Stomach (tissue), 9 donors: Measurements from ENCODE around the gene COA3. TPM values are rescaled to one million over a fixed set of nuclear protein-coding genes. Genes with fewer than 3 reads are reported as not detected.
A peak's percentile ranks its signal among the peaks of the same experiment; 100 is the strongest.

Experiments used
- DNase-seq, 2 donors: peaks; one replicate each; pipeline versions ENCODE4 v3.0.0 to v3.0.0-alpha.2; 2013 to 2019
- H3K27ac ChIP-seq, 5 donors: fragments of 200-600 bp in 4 of 5; sonication (generic) in 4 of 5; one replicate each; pipeline ENCODE4 v1.5.1; 2013 to 2019; ENCODE audit warnings: mild to moderate bottlenecking in 1 of 5, moderate library complexity in 1 of 5
- H3K27me3 ChIP-seq, 3 donors: fragments of 200-600 bp; sonication (generic); one replicate each; pipeline ENCODE4 v1.5.1; 2017 to 2019; ENCODE audit warnings: mixed run types in 1 of 3
- H3K36me3 ChIP-seq, 4 donors: fragments of 200-600 bp; sonication (generic); 1 replicate in 3 of 4; 2 replicates in 1 of 4; pipeline ENCODE4 v1.5.1; 2016 to 2019
- H3K4me1 ChIP-seq, 4 donors: fragments of 200-600 bp; sonication (generic); one replicate each; pipeline ENCODE4 v1.5.1; 2016 to 2019
- H3K4me3 ChIP-seq, 4 donors: fragments of 200-600 bp; sonication (generic) in 3 of 4; one replicate each; pipeline ENCODE4 v1.5.1; 2016 to 2019; ENCODE audit warnings: mild to moderate bottlenecking in 1 of 4
- H3K9me3 ChIP-seq, 4 donors: fragments of 200-600 bp; sonication (generic); one replicate each; pipeline ENCODE4 v1.5.1; 2016 to 2019
- EP300 ChIP-seq: sonication (generic); formaldehyde crosslinking; IDR thresholded peaks from one replicate; pipeline ENCODE4 v1.6.1; 2017; ENCODE audit warnings: antibody characterized with exemption
- POLR2A ChIP-seq, 4 donors: fragments of 450-650 bp; IDR thresholded peaks; one replicate each; pipeline ENCODE4 v1.6.1; 2016; ENCODE audit warnings: antibody characterized with exemption in 4 of 4, control low read depth in 2 of 4, mild to moderate bottlenecking in 1 of 4, moderate library complexity in 1 of 4
- POLR2AphosphoS5 ChIP-seq, 3 donors: sonication (generic); formaldehyde crosslinking; IDR thresholded peaks; one replicate each; pipeline ENCODE4 v1.6.1; 2016; ENCODE audit warnings: antibody characterized with exemption in 3 of 3
- WGBS, 5 donors: extraction: QIAGEN DNeasy Blood & Tissue Kit in 3 of 5; methylation state at CpG; one replicate each; pipeline versions ENCODE4 v1.1.5 to v1.1.7; 2013 to 2018; 5-methylcytosine and 5-hydroxymethylcytosine counted together
- intact Hi-C: fragments of 100-400 bp; cut with DNase I; formaldehyde crosslinking; loops from one replicate; pipeline ENCODE4 v1.15.1; 2023; ENCODE audit warnings: low total_unique reads
- polyA plus RNA-seq, 3 donors: library from polyadenylated mRNA; stranded (reverse); fragments of 200-250 nt; gene quantifications; one replicate each; pipeline ENCODE4 v1.2.3, GENCODE V29; 2013
- total RNA-seq, 5 donors: library from RNA; depleted of rRNA; stranded (reverse); fragments of >200 nt; gene quantifications; one replicate each; pipeline versions ENCODE4 v1.1.0 to v1.2.3, GENCODE V29; 2014 to 2016
- TF ChIP-seq, protein P1 (sequence below), 7 experiments: fragments of 450-650 bp in 4 of 7; fragments of 200-600 bp in 3 of 7; sonication (generic) in 3 of 7; IDR thresholded peaks; one replicate each; pipeline ENCODE4 v1.5.1; 2016 to 2019; ENCODE audit warnings: antibody characterized with exemption in 7 of 7, control low read depth in 2 of 7, mild to moderate bottlenecking in 1 of 7
- donor health status: healthy with polysubstance abuse.
- donor health status: Bipolar disorder and iron deficiency.
- donor health status: healthy.

The COA3 gene
- total and polyA plus RNA-seq, 8 donors, result 22.2 to 268 (median 152) TPM

DNA sequence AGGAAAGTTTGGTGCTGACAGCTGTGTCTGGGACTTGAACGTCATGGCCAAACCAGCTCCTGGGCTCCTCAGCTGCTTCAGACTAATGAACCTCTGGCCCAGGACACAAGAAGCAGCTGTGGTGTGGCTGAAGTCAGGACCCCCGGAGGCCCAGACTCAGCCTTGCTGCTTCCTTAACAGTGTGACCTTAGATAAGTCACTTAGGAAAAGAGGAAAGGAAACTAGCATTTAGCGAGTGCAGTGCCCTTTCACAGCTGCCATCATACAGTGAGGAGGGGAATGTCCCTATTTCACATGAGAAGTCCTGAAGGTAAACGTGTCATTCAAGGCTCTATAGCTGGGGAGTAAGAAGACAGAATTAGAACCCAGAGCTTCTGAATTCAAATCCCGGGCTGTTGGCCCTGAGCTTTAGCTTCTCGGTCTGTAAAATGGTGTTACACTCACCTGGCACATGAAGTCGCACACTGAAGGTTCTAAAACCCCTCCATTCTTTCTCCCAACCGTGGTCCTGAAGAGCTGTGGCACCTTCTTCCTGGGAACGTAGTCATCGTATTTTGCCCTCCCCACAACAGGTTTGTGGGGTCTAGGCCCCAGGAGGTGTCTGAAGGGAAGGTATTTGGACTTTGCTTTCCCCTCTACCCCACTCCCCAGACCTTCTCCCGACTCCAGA, 38.4 kb downstream of the COA3 start:
- Histone ChIP-seq H3K27me3 (peaks cover 0 to 41% (median 19%) of the 10 kb centered on the region in 3 donors), H3K27ac (peak overlapping the region in 4 of 5 donors; percentile 52 to 73 (median 72)), H3K4me1 (peaks cover 18 to 30% (median 24%) of the 10 kb centered on the region in 4 donors), H3K36me3 (no peaks in the 10 kb centered on the region), H3K9me3 (no peaks in the 10 kb centered on the region), H3K4me3 (peak overlapping the region; percentile 55 to 58 (median 57))
- TF ChIP-seq EP300 (no peak), POLR2AphosphoS5 (IDR thresholded peaks at IDR 0.05) (no peak), POLR2A (IDR thresholded peaks at IDR 0.05) (no peak)
- TF ChIP-seq, protein P1, sequence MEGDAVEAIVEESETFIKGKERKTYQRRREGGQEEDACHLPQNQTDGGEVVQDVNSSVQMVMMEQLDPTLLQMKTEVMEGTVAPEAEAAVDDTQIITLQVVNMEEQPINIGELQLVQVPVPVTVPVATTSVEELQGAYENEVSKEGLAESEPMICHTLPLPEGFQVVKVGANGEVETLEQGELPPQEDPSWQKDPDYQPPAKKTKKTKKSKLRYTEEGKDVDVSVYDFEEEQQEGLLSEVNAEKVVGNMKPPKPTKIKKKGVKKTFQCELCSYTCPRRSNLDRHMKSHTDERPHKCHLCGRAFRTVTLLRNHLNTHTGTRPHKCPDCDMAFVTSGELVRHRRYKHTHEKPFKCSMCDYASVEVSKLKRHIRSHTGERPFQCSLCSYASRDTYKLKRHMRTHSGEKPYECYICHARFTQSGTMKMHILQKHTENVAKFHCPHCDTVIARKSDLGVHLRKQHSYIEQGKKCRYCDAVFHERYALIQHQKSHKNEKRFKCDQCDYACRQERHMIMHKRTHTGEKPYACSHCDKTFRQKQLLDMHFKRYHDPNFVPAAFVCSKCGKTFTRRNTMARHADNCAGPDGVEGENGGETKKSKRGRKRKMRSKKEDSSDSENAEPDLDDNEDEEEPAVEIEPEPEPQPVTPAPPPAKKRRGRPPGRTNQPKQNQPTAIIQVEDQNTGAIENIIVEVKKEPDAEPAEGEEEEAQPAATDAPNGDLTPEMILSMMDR (IDR thresholded peaks at IDR 0.05), result no peak
- WGBS, 5 donors, result 38 to 53% (median 52%) methylated on average over 10 to 11 of the region's 11 CpGs
- intact Hi-C loops, result loop anchor here (5.0 kb wide), 1 partner anchor 38 kb away; no protein-coding TSS in a partner anchor
- peak in 1 of 2 donors; percentile 34 for DNase-seq

- intact Hi-C loops, result loop anchor here (5.0 kb wide), 1 partner anchor 32 kb away; no protein-coding TSS in a partner anchor
- Histone ChIP-seq H3K4me3 (no peak overlapping the region), H3K4me1 (peaks cover 0 to 20% (median 10%) of the 10 kb centered on the region in 4 donors), H3K9me3 (no peaks in the 10 kb centered on the region), H3K27ac (no peak overlapping the region), H3K27me3 (peaks cover 0 to 6% (median 0%) of the 10 kb centered on the region in 3 donors), H3K36me3 (no peaks in the 10 kb centered on the region)
- TF ChIP-seq, protein P1 (IDR thresholded peaks at IDR 0.05), result no peak
- no peak for TF ChIP-seq EP300
- TF ChIP-seq POLR2A (IDR thresholded peaks at IDR 0.05), result no peak
- no peak for TF ChIP-seq POLR2AphosphoS5 (IDR thresholded peaks at IDR 0.05)
- WGBS, 5 donors, result 78 to 91% (median 83%) methylated on average over 3 of the region's 3 CpGs
- peak in 1 of 2 donors; percentile 9 for DNase-seq
These were observed 43.7 kb downstream of the COA3 start for GRCh38 chr17:42754782-42755181.

GRCh38 chr17:42751628-42752027, 46.9 kb downstream of the COA3 start:
- intact Hi-C loops, result no loop called here
- no peak for TF ChIP-seq POLR2A (IDR thresholded peaks at IDR 0.05)
- no peak for TF ChIP-seq EP300
- TF ChIP-seq, protein P1 (IDR thresholded peaks at IDR 0.05), result no peak
- no peak for TF ChIP-seq POLR2AphosphoS5 (IDR thresholded peaks at IDR 0.05)
- no peaks in the 10 kb centered on the region for H3K36me3 ChIP-seq
- H3K4me1 ChIP-seq, result peaks cover 0 to 35% (median 22%) of the 10 kb centered on the region in 4 donors
- H3K9me3 ChIP-seq, result no peaks in the 10 kb centered on the region
- H3K27me3 ChIP-seq, result no peaks in the 10 kb centered on the region
- no peak overlapping the region for H3K27ac ChIP-seq
- WGBS, 5 donors, result 61 to 73% (median 68%) methylated on average over 7 of the region's 7 CpGs
- H3K4me3 ChIP-seq, result no peak overlapping the region
- DNase-seq, result peak in 1 of 2 donors; percentile 27

DNA sequence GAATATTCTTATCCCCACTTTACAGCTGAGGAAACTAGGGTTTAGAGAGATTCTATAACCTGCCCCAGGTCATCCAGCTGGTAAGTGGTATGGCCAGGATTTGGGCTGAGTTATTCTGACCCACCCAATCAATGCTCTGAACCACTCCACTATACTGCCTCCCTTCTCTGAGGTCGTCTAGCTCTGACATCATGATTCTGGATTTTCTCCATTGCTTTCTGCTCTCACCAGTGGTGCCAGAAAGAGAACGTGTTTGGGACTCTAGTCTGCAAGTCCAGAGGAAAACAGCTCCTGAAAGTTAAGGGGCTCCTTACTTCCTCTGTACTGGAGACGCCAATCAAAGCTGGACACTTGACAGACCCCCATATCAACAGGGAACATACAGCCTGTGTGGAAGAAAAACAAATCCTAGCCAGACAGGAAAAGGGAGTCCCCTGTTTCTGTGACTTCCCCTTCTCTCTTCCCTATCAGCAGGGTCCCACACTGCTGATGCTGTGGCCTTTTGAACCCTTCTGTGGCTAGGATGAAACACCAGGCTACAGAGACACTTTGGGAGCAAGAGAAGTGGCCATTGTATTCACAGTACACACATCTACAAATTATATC, 47.7 kb downstream of the COA3 start:
- H3K27me3 ChIP-seq, result no peaks in the 10 kb centered on the region
- H3K4me1 ChIP-seq, result peaks cover 0 to 35% (median 22%) of the 10 kb centered on the region in 4 donors
- H3K9me3 ChIP-seq, result no peaks in the 10 kb centered on the region
- H3K4me3 ChIP-seq, result no peak overlapping the region
- peak overlapping the region in 3 of 5 donors; percentile 51 to 64 (median 60) for H3K27ac ChIP-seq
- intact Hi-C loops, result no loop called here
- 37 to 55% (median 42%) methylated on average over 3 of the region's 3 CpGs for WGBS, 5 donors
- no peaks in the 10 kb centered on the region for H3K36me3 ChIP-seq
- TF ChIP-seq, protein P1 (IDR thresholded peaks at IDR 0.05), result no peak
- no peak for TF ChIP-seq EP300
- no peak for TF ChIP-seq POLR2A (IDR thresholded peaks at IDR 0.05)
- TF ChIP-seq POLR2AphosphoS5 (IDR thresholded peaks at IDR 0.05), result no peak
- DNase-seq, result peak in 1 of 2 donors; percentile 49
